ENCODE data around the gene HMGCLL1.

The HMGCLL1 gene
- 0 to 0.10 (median 0) reads per million in 9 experiments for total RNA-seq

- ATAC-seq (replicated peaks): no peak
These were observed at the start of gene HMGCLL1 for GRCh38 chr6:55578537-55579363. TSS of gene HMGCLL1 (minus strand) at chr6:55579192. CDS start at chr6:55579055, 137 bp downstream.

DNA sequence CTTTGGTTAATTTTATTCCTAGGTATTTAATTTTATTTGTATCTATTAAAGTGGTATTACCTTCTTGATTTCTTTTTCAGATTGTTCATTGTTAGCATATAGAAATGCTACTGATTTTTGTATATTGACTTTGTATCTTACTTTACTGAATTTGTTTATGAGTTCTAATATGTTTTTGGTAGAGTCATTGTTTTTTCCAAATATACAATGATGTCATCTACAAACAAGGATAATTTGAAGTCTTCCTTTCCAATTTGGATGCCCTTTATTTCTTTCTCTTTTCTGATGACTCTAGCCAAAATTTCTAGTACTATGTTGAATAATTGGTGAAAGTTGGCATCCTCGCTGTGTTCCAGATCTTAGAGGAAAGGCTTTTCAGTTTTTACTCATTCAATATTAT lies 43.0 kb upstream of the HMGCLL1 start:
- no peak for ATAC-seq (replicated peaks)

More at GRCh38 chr6:55578537-55579363, at the start of gene HMGCLL1:
- no peak for DNase-seq
- H3K27ac Mint-ChIP-seq: no peak within 1 kb of the TSS
- no peak within 1 kb of the TSS for H3K4me3 Mint-ChIP-seq
- H3K4me1 Mint-ChIP-seq (ENCODE audit: low read depth in 2 of 2): peaks cover 0 to 2% of the 10 kb centered on the region in 2 donors
- H3K36me3 Mint-ChIP-seq (ENCODE audit: insufficient read depth): no peaks in the 10 kb centered on the region
- no peaks in the 10 kb centered on the region for H3K27me3 Mint-ChIP-seq
- H3K9me3 Mint-ChIP-seq: peaks cover 6 to 18% of the 10 kb centered on the region in 2 donors

GRCh38 chr6:55621244-55621643 lies 42.3 kb upstream of the HMGCLL1 start:
- Mint-ChIP-seq H3K4me3 (no peak overlapping the region), H3K9me3 (peaks cover 8 to 24% of the 10 kb centered on the region in 2 donors), H3K4me1 (ENCODE audit: low read depth in 2 of 2) (no peaks in the 10 kb centered on the region), H3K27me3 (no peaks in the 10 kb centered on the region), H3K27ac (no peak overlapping the region), H3K36me3 (ENCODE audit: insufficient read depth) (no peaks in the 10 kb centered on the region)
- DNase-seq (no peak), ATAC-seq (replicated peaks) (no peak)

More for the DNA sequence above, 43.0 kb upstream of the HMGCLL1 start:
- H3K27me3 Mint-ChIP-seq: no peaks in the 10 kb centered on the region
- no peaks in the 10 kb centered on the region for H3K4me1 Mint-ChIP-seq (ENCODE audit: low read depth in 2 of 2)
- no peak for DNase-seq
- H3K27ac Mint-ChIP-seq: no peak overlapping the region
- peaks cover 8 to 24% of the 10 kb centered on the region in 2 donors for H3K9me3 Mint-ChIP-seq
- H3K4me3 Mint-ChIP-seq: no peak overlapping the region
- H3K36me3 Mint-ChIP-seq (ENCODE audit: insufficient read depth): no peaks in the 10 kb centered on the region

GRCh38 chr6:55617272-55617671 lies 38.3 kb upstream of the HMGCLL1 start:
- DNase-seq (no peak), ATAC-seq (replicated peaks) (no peak)
- Mint-ChIP-seq H3K27me3 (no peaks in the 10 kb centered on the region), H3K4me3 (no peak overlapping the region), H3K9me3 (peaks cover 8 to 30% of the 10 kb centered on the region in 2 donors), H3K27ac (no peak overlapping the region), H3K4me1 (ENCODE audit: low read depth in 2 of 2) (no peaks in the 10 kb centered on the region), H3K36me3 (ENCODE audit: insufficient read depth) (no peaks in the 10 kb centered on the region)

GRCh38 chr6:55604021-55604420 lies 25.0 kb upstream of the HMGCLL1 start:
- Mint-ChIP-seq H3K36me3 (ENCODE audit: insufficient read depth) (no peaks in the 10 kb centered on the region), H3K27me3 (no peaks in the 10 kb centered on the region), H3K4me1 (ENCODE audit: low read depth in 2 of 2) (no peaks in the 10 kb centered on the region), H3K27ac (no peak overlapping the region), H3K9me3 (peaks cover 9 to 11% of the 10 kb centered on the region in 2 donors), H3K4me3 (no peak overlapping the region)
- DNase-seq (no peak), ATAC-seq (replicated peaks) (no peak)

DNA sequence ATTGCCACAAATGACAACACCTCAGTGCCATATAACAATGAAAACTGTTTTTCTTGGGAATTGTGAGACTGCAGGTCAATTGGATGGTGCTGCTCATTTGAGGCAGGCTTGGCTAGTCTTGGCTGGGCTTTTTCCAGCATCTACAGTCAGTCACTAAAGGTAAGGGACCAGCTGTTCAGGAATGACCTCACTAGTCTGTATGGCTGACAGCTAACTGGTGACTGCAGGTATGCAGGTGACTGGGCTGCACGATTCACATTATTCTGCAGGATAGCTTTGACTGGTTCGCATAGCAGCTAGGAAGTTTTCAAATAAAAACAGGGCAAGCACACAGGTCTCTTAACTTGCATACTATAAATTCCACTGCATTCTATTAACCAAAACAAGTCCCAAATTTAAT lies 22.1 kb upstream of the HMGCLL1 start:
- H3K36me3 Mint-ChIP-seq (ENCODE audit: insufficient read depth): no peaks in the 10 kb centered on the region
- H3K27ac Mint-ChIP-seq: no peak overlapping the region
- no peak overlapping the region for H3K4me3 Mint-ChIP-seq
- H3K27me3 Mint-ChIP-seq: no peaks in the 10 kb centered on the region
- peaks cover 0 to 3% of the 10 kb centered on the region in 2 donors for H3K9me3 Mint-ChIP-seq
- no peaks in the 10 kb centered on the region for H3K4me1 Mint-ChIP-seq (ENCODE audit: low read depth in 2 of 2)
- no peak for ATAC-seq (replicated peaks)
- no peak for DNase-seq

- DNase-seq (no peak), ATAC-seq (replicated peaks) (no peak)
- Mint-ChIP-seq H3K4me1 (ENCODE audit: low read depth in 2 of 2) (no peaks in the 10 kb centered on the region), H3K27ac (no peak overlapping the region), H3K27me3 (no peaks in the 10 kb centered on the region), H3K9me3 (peaks cover 0 to 9% of the 10 kb centered on the region in 2 donors), H3K4me3 (no peak overlapping the region), H3K36me3 (ENCODE audit: insufficient read depth) (no peaks in the 10 kb centered on the region)
These were observed 15.4 kb upstream of the HMGCLL1 start for GRCh38 chr6:55594442-55594841.

GRCh38 chr6:55584654-55585354 lies 5.8 kb upstream of the HMGCLL1 start:
- peaks cover 7 to 15% of the 10 kb centered on the region in 2 donors for H3K9me3 Mint-ChIP-seq
- H3K4me3 Mint-ChIP-seq: no peak overlapping the region
- ATAC-seq (replicated peaks): no peak

GRCh38 chr6:55576811-55577210 lies 2.2 kb downstream of the HMGCLL1 start:
- DNase-seq (no peak), ATAC-seq (replicated peaks) (no peak)
- Mint-ChIP-seq H3K4me1 (ENCODE audit: low read depth in 2 of 2) (peaks cover 0 to 2% of the 10 kb centered on the region in 2 donors), H3K4me3 (no peak overlapping the region), H3K9me3 (peaks cover 6 to 18% of the 10 kb centered on the region in 2 donors), H3K27me3 (no peaks in the 10 kb centered on the region), H3K36me3 (ENCODE audit: insufficient read depth) (no peaks in the 10 kb centered on the region), H3K27ac (no peak overlapping the region)

More at GRCh38 chr6:55584654-55585354, 5.8 kb upstream of the HMGCLL1 start:
- Mint-ChIP-seq H3K27ac (no peak overlapping the region), H3K36me3 (ENCODE audit: insufficient read depth) (no peaks in the 10 kb centered on the region), H3K27me3 (no peaks in the 10 kb centered on the region), H3K4me1 (ENCODE audit: low read depth in 2 of 2) (no peaks in the 10 kb centered on the region)
- no peak for DNase-seq

GRCh38 chr6:55574556-55574955 lies 4.4 kb downstream of the HMGCLL1 start:
- peaks cover 0 to 2% of the 10 kb centered on the region in 2 donors for H3K4me1 Mint-ChIP-seq (ENCODE audit: low read depth in 2 of 2)
- no peak for ATAC-seq (replicated peaks)
- H3K4me3 Mint-ChIP-seq: no peak overlapping the region
- no peak overlapping the region for H3K27ac Mint-ChIP-seq
- H3K36me3 Mint-ChIP-seq (ENCODE audit: insufficient read depth): no peaks in the 10 kb centered on the region
- H3K9me3 Mint-ChIP-seq: peaks cover 6 to 26% of the 10 kb centered on the region in 2 donors
- no peak for DNase-seq
- no peaks in the 10 kb centered on the region for H3K27me3 Mint-ChIP-seq

DNA sequence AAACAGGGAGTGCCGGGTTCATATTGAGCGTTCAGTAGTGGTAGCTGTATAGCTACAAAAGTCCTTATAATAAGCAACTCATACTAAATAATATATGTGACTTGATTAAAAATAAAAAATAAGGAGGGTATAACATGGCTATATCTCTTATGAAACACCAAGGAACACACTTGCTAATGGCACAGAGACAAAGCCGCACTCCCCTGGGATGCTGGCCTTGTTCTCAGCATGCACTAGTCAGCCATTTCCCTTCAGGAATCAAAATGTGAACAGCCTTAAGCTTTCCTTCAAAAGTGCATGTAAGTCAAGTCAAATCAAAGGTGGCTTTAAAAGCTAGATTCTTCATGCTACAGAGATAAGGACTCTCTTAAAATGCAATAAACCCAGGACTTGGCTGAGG lies 9.4 kb downstream of the HMGCLL1 start:
- no peaks in the 10 kb centered on the region for H3K4me1 Mint-ChIP-seq (ENCODE audit: low read depth in 2 of 2)
- H3K36me3 Mint-ChIP-seq (ENCODE audit: insufficient read depth): no peaks in the 10 kb centered on the region
- no peaks in the 10 kb centered on the region for H3K27me3 Mint-ChIP-seq
- no peak overlapping the region for H3K4me3 Mint-ChIP-seq
- no peak overlapping the region for H3K27ac Mint-ChIP-seq
- ATAC-seq (replicated peaks) (no peak), DNase-seq (no peak)
- peaks cover 6 to 8% of the 10 kb centered on the region in 2 donors for H3K9me3 Mint-ChIP-seq

DNA sequence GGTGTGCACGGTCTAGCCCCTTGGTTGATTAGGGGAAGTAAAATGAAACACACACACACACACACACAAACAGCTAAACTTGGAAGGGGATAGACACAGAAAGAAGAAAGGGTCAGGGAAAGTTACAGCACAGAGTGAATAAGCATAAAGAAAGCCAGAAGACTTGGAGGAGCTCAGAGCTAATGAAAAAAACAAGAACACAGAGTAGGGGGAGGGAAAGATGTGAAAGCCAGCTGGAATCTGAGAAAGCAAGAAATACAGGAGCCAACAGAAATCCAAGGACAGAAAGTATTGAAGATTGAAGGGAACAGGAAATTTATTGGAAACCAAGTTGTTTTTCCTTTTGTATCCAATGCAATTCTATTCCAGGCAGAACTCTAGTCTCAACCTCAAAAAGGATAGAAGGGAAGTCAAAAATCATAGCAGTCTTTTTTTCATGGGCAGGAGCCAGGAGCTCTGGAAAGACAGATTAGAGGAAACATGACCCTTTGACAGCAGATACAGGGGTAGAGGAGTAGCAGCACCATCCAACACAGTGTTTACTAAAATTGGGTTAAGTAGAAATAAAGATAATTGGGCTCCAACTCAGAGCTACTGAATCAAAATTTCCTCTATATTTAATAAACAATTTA lies 10.1 kb downstream of the HMGCLL1 start:
- Mint-ChIP-seq H3K27me3 (no peaks in the 10 kb centered on the region), H3K4me3 (no peak overlapping the region), H3K27ac (no peak overlapping the region), H3K36me3 (ENCODE audit: insufficient read depth) (no peaks in the 10 kb centered on the region), H3K9me3 (peaks cover 8 to 9% of the 10 kb centered on the region in 2 donors), H3K4me1 (ENCODE audit: low read depth in 2 of 2) (no peaks in the 10 kb centered on the region)
- no peak for DNase-seq
- ATAC-seq (replicated peaks): no peak

GRCh38 chr6:55567558-55567957 lies 11.4 kb downstream of the HMGCLL1 start:
- Mint-ChIP-seq H3K4me3 (no peak overlapping the region), H3K27ac (no peak overlapping the region), H3K4me1 (ENCODE audit: low read depth in 2 of 2) (no peaks in the 10 kb centered on the region), H3K9me3 (peaks cover 8 to 9% of the 10 kb centered on the region in 2 donors), H3K27me3 (no peaks in the 10 kb centered on the region), H3K36me3 (ENCODE audit: insufficient read depth) (no peaks in the 10 kb centered on the region)
- DNase-seq (no peak), ATAC-seq (replicated peaks) (no peak)
